Stomach smooth muscle (tissue), 2 donors: ENCODE measurements around the gene PUM1.

ENCODE experiments used
- H3K27ac ChIP-seq: one replicate; pipeline ENCODE4 v1.7.0; 2013; ENCODE audit warnings: mild to moderate bottlenecking, low read length, inconsistent platforms
- H3K27me3 ChIP-seq, 2 donors: one replicate each; pipeline ENCODE4 v1.7.0; 2013; ENCODE audit warnings: low read length in 2 of 2; ENCODE audit not compliant: insufficient read depth in 2 of 2, control insufficient read depth in 1 of 2
- H3K36me3 ChIP-seq, 2 donors: one replicate each; pipeline ENCODE4 v1.7.0; 2013; ENCODE audit warnings: low read length in 2 of 2; ENCODE audit not compliant: control insufficient read depth in 2 of 2, insufficient read depth in 2 of 2
- H3K4me1 ChIP-seq: one replicate; pipeline ENCODE4 v1.7.0; 2013; ENCODE audit warnings: low read length; ENCODE audit not compliant: control insufficient read depth, insufficient read depth
- H3K4me3 ChIP-seq, 2 donors: one replicate each; pipeline ENCODE4 v1.7.0; 2013; ENCODE audit warnings: low read length in 2 of 2
- H3K9ac ChIP-seq, 2 donors: one replicate each; pipeline ENCODE4 v1.7.0; 2013; ENCODE audit warnings: low read length in 2 of 2, mild to moderate bottlenecking in 1 of 2
- H3K9me3 ChIP-seq, 2 donors: one replicate each; pipeline ENCODE4 v1.7.0; 2013; ENCODE audit warnings: low read length in 2 of 2; ENCODE audit not compliant: control insufficient read depth in 2 of 2
- donor health status: healthy.
- donor health status: Pancreatic carcinoma.

Gene PUM1

DNA sequence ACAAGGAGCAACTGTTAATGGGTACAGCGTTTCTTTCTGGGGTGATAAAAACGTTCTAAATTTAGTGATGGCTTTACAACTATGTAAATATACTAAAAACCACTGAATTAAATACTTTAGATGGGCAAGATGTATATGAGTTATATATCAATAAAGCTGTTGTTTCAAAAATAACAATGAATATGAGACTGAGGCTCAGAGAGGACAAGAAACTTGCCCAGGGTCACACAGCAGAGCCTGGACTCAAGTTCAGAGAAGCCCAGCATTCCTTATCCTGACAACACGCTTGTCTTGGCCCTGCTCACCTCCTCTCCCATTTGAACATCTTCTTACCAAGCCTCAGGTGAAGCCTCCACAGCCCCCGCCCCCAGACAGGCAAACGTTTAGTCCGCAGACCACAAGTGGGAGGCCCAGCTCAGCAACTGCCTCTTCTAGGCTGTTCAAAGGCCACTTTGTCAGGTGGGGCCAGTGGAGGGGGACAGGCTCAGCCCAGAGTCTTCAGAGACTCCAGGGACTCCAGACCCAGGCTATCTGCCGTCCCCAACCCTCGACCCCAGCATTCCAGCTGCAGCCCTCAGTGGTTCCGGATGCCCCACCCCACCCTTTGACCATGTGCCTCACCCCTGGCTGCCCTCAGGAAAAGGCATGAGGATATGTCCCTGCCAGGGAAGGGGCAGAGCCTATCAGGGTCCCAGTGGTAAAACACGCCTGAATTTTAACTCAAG, 174.9 kb downstream of the PUM1 start:
- Histone ChIP-seq H3K4me1 (peaks cover 92% of the 10 kb centered on the region), H3K4me3 (no peak overlapping the region), H3K27ac (peak overlapping the region; percentile 73), H3K27me3 (no peaks in the 10 kb centered on the region), H3K9ac (no peak overlapping the region), H3K36me3 (peaks cover 0 to 5% of the 10 kb centered on the region in 2 donors), H3K9me3 (no peaks in the 10 kb centered on the region)

DNA sequence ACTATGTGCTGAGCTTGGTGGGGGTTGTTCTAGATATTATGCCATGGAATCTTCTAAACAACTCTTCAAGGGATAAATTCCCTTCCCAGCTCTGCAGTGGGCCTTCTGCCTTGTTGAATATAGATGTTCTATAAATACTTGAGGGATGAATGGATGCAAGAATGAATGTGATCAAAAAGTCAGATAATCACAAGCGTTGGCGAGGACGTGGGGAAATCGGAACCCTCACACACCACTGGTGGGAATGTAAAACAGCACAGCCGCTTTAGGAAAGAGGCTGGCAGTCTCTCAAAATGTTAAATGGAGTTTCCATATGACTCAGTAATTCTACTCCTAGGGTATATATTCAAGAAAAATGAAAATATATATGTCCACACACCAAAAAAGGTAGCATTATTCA, 176.0 kb downstream of the PUM1 start:
- peaks cover 0 to 2% of the 10 kb centered on the region in 2 donors for H3K36me3 ChIP-seq
- H3K27me3 ChIP-seq, result no peaks in the 10 kb centered on the region
- H3K4me3 ChIP-seq, result peak overlapping the region in 1 of 2 donors; percentile 58
- H3K27ac ChIP-seq, result peak overlapping the region; percentile 97
- H3K9me3 ChIP-seq, result no peaks in the 10 kb centered on the region
- H3K4me1 ChIP-seq, result peaks cover 86% of the 10 kb centered on the region
- peak overlapping the region in 1 of 2 donors; percentile 62 for H3K9ac ChIP-seq

DNA sequence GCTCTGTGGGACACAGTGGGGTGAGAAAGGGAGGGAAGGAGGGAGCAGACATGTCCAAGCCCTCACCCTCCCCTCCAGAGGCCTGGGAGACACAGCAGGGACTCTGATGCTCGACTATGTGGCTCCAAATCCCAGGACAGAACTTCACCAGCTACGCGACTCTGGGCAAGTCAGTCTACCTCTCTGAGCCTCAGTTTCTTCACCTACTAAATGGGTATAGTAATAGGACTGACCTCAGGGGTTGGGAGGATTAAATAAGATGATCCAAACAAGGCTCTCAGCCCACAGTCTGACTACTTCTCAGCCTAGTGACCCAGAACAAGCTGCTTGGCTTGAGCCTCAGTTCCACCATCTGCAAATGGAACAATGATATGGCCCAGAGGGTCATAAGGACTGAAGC, 176.5 kb downstream of the PUM1 start:
- H3K9ac ChIP-seq, result peak overlapping the region; percentile 62 to 67
- H3K4me1 ChIP-seq, result peaks cover 85% of the 10 kb centered on the region
- peaks cover 0 to 2% of the 10 kb centered on the region in 2 donors for H3K36me3 ChIP-seq
- H3K4me3 ChIP-seq, result peak overlapping the region; percentile 6 to 58
- H3K27me3 ChIP-seq, result no peaks in the 10 kb centered on the region
- peak overlapping the region; percentile 97 for H3K27ac ChIP-seq
- no peaks in the 10 kb centered on the region for H3K9me3 ChIP-seq

DNA sequence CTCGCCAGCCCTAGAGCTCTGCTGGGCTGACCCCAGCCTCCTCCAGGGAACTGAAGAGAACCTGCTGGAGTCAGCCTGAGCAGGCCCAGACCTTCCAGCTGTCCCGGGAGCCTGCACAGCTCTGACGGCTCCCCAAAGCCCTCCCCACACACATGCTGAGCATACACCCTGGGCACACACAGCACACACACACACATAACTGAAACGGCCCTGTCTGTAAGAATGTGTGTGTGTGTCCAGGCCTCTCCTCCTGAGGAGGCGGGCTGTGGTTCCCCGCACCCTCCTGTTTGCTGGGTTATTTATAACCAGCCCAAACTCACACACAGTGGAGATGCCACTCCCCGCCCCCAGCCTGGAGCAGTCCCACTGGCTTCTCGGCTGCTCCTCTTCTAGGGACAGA, 177.1 kb downstream of the PUM1 start:
- Histone ChIP-seq H3K9me3 (no peaks in the 10 kb centered on the region), H3K9ac (peak overlapping the region; percentile 67 to 79), H3K4me1 (peaks cover 85% of the 10 kb centered on the region), H3K4me3 (peak overlapping the region; percentile 15 to 58), H3K27ac (peak overlapping the region; percentile 97), H3K27me3 (no peaks in the 10 kb centered on the region), H3K36me3 (peaks cover 0 to 2% of the 10 kb centered on the region in 2 donors)

DNA sequence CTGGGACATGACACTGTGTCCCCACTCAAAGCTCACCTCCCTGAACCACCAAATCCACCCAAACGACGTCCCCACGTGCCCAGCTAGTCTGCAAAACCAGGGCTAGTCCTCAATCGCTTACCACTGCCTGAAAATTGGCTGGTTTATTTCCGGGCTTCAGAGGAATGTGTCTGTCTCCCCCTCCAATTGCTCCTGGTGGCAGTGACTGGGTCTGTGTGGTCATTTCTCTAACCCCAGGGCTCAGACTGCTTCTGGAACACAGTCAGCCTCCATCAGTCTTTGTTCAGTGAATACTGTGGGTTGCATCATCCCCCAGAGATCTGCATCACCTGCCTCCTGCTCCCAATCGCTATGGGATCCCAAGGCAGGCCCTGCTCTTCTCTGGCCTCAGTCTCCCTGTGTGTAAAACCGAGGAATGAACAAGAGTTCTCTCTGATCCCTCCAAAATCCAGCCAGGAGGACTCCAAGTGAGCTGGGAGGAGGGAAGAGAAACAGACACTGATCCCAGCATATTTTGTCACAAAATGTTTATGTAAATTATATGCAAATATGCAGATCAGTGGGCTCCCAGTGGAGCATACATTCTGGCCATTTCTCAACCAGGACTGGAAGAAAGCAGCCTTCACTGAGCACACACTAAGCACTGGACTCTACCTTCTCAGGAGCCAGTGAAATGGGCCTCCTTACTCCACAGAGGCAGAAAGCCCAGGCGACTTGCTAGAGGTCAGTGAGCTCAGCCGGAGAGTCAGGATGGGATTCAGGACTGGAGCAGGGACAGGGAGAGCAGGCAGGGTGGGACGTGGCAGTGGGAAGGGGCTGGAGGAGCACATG, 177.8 kb downstream of the PUM1 start:
- peaks cover 86% of the 10 kb centered on the region for H3K4me1 ChIP-seq
- peak overlapping the region; percentile 97 for H3K27ac ChIP-seq
- H3K9ac ChIP-seq, result peak overlapping the region; percentile 67 to 79
- no peaks in the 10 kb centered on the region for H3K27me3 ChIP-seq
- peaks cover 0 to 2% of the 10 kb centered on the region in 2 donors for H3K36me3 ChIP-seq
- H3K4me3 ChIP-seq, result peak overlapping the region; percentile 15 to 44
- H3K9me3 ChIP-seq, result no peaks in the 10 kb centered on the region

DNA sequence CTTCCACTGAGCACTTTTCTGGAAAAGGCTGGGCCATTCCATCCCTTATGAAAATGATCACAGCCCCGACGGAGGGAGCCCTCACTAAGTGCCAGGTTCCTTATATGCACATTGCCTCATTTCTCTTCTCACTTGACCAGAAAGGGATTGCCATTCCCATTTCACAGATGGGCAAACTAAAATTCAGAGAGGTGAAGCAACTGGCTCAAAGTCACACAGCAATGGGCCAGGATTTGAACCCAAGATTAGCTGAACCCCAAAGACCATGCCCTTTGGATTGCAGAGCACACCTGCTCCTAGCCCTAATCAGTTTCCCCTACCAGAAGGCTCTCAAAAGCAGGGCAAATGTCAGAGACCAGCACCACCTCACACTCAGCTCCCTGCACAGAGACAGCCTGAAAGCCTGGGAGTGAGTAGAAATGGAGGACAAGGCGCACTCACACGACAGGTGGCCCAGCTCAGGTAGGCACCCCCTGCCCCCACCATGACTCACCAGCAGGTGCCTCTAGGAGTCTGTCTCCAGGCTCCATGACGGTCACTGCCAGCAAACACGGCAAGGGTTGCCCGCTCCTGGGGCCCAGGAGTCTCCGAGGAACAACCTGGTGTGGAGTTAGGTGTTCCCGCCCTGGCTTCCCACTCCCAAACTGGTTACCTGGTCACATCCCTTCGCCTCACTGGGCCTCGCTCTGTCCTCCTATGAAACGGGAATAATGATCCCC, 178.6 kb downstream of the PUM1 start:
- H3K9ac ChIP-seq, result peak overlapping the region; percentile 55 to 67
- H3K36me3 ChIP-seq, result peaks cover 0 to 2% of the 10 kb centered on the region in 2 donors
- H3K9me3 ChIP-seq, result no peaks in the 10 kb centered on the region
- H3K4me1 ChIP-seq, result peaks cover 86% of the 10 kb centered on the region
- H3K4me3 ChIP-seq, result peak overlapping the region in 1 of 2 donors; percentile 44
- no peaks in the 10 kb centered on the region for H3K27me3 ChIP-seq
- H3K27ac ChIP-seq, result peak overlapping the region; percentile 97

DNA sequence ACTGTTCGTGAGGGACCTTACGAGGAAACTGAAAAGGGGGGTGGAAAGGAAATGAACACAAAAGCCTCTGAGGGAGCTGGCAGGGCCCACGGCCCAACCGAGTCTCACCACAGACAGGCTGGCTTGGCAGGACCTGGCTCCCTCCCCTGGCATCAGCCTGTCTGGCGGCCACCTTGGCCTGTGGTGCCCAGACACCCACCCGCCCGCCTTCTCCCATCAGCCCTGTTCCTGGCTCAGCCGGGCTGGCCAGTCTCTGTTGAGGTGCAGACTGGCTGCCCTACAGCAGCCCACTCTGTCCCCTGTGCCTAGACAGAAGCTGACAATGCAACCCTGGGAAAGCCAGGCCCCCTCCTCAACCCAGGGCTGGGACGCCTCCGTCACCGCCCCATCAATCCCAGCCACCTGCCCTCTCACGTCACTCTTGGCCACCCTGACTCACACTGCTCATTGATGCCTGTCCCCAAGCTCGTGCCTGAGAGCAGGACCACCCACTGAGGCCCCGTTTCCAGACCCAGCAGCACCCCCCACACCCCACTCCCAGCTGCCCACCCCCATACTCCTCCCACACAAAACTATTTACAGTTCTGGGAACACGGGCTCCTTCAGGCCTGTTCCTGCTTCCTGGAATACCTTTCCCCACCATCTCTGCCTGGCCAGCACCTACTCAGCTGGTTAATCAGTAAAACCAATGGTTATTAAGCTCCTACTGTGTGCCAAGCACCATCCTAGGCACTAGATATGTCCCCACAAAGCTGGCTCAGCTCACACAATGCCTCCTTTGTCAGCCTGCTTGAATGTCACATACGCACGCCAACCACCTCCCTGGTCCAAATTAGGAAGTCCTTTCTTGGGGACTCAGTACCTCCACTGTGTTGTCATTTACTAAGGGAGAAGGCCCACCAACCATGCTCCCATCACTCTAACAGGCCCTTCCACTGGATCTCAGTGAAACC, 179.7 kb downstream of the PUM1 start:
- no peaks in the 10 kb centered on the region for H3K9me3 ChIP-seq
- H3K36me3 ChIP-seq, result peaks cover 0 to 2% of the 10 kb centered on the region in 2 donors
- H3K27ac ChIP-seq, result peak overlapping the region; percentile 97
- H3K27me3 ChIP-seq, result no peaks in the 10 kb centered on the region
- no peak overlapping the region for H3K4me3 ChIP-seq
- H3K9ac ChIP-seq, result peak overlapping the region; percentile 21 to 67
- H3K4me1 ChIP-seq, result peaks cover 88% of the 10 kb centered on the region

DNA sequence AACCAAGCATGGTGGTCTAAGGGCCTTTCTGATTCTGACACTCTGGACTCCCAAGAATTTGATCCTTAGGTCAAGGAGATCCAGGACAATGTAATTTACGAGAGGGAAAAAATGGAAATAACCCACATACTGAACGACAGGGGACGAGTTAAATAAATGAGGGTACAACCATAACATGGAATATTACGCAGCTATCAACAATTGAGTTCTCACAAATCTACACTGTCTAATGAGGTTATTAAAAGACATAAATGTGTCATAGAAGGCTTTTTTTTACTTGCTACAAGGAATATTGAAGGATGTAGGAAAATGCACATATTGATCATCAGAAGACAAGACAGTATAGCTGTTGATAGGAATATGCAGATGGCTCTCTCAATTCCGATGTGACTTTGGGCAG, 180.8 kb downstream of the PUM1 start:
- peak overlapping the region in 1 of 2 donors; percentile 4 for H3K9ac ChIP-seq
- H3K4me1 ChIP-seq, result peaks cover 89% of the 10 kb centered on the region
- peaks cover 0 to 2% of the 10 kb centered on the region in 2 donors for H3K36me3 ChIP-seq
- H3K9me3 ChIP-seq, result no peaks in the 10 kb centered on the region
- peak overlapping the region; percentile 97 for H3K27ac ChIP-seq
- no peak overlapping the region for H3K4me3 ChIP-seq
- H3K27me3 ChIP-seq, result no peaks in the 10 kb centered on the region

DNA sequence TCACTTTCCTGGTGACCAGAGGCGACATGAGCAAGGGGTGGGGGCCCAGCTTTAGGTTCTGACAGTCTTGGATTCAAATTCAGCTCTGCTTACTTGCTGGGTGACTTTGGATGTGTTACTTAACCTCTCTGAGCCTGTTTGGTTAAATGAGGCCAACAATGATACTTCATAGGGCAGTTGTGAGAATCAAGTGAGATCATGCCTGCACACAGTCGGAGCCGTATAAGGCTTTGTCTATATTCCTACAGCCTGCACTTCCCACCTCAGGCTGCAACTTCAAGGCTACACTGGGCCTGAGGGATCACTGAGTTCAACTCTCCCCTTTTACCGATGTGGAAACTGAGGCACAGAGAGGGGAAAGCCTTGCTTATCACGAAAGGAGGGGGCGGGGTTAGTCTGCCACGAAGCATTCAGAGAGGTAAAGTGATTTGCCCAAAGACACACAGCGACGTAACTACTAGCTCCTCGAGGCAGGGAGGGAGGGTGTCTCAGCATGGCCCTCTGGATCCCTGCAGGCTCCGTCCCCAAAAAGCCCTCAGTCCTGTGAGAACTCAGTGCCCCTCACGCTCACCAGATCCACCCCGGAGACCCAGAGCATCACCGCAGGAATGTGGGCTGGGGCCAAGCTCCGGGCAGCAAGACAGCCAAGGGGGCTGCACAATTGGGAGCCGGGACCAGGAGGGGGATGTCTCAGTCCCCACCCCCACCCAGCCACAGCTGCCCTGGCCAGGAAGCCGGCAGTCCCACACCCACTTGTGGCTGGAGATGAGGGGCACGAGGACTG, 181.9 kb downstream of the PUM1 start:
- Histone ChIP-seq H3K4me1 (peaks cover 91% of the 10 kb centered on the region), H3K4me3 (no peak overlapping the region), H3K27me3 (no peaks in the 10 kb centered on the region), H3K36me3 (peaks cover 0 to 2% of the 10 kb centered on the region in 2 donors), H3K9me3 (no peaks in the 10 kb centered on the region), H3K27ac (peak overlapping the region; percentile 41), H3K9ac (peak overlapping the region; percentile 9 to 42)
